K562 (cell line): ENCODE measurements around the gene CES5A. TPM values are rescaled to one million over a fixed set of nuclear protein-coding genes. Genes with fewer than 3 reads are reported as not detected.

Experiments used
- ATAC-seq: fragments of 200-7000 bp; cut with Tn5 transposase; 3 replicates; pipeline ENCODE4 v1.9.1; 2020; ENCODE audit warnings: moderate library complexity
- BruUV-seq: library from RNA; stranded (reverse); fragments of 400-500 nt; replicated peaks from 2 replicates; lab custom pipeline; 2021; lab: Mats Ljungman, UMichigan
- CTCF ChIA-PET: fragments of 300-600 bp; formaldehyde crosslinking; extraction: SDS; loops from one replicate; lab custom pipeline; 2021; ENCODE audit warnings: low intra/inter-chr PET ratio; lab: Yijun Ruan, JAX
- POLR2A ChIA-PET: fragments of 300-600, 350-650 bp; sonication (Branson Sonifier 250); formaldehyde crosslinking; extraction: SDS; loops from one replicate; lab custom pipeline; 2021; ENCODE audit warnings: antibody characterized with exemption, inconsistent platforms; lab: Yijun Ruan, JAX
- DNase-seq, 4 experiments: peaks; one replicate each; pipeline versions ENCODE4 v3.0.0 to v3.0.0-alpha.2; 2011 to 2018; ENCODE audit warnings: low spot score in 3 of 4, mixed read lengths in 3 of 4; ENCODE audit errors: extremely low read depth in 1 of 4
- FAIRE-seq: peaks from 2 replicates; lab custom pipeline; 2011; peaks lifted over from hg19 to GRCh38; lab: Jason Lieb, UNC
- H2AFZ ChIP-seq: 2 replicates; pipeline ENCODE4 v1.6.0; 2011; ENCODE audit warnings: low read depth, low read length, control low read depth, inconsistent platforms
- H3K27ac ChIP-seq: fragments of 200-600 bp; 3 replicates; pipeline ENCODE4 v1.8.0; 2011; ENCODE audit warnings: low read depth, mild to moderate bottlenecking, control low read depth, inconsistent platforms, low read length, moderate library complexity, mixed read lengths; ENCODE audit errors: extremely low read depth
- H3K27me3 ChIP-seq, 2 experiments: fragments of 300-600 bp in 1 of 2; 2 replicates in 1 of 2; 3 replicates in 1 of 2; pipeline versions ENCODE4 v1.6.0 to v1.8.0; 2011; ENCODE audit warnings: inconsistent platforms in 2 of 2, low read length in 2 of 2, mild to moderate bottlenecking in 1 of 2, mixed read lengths in 1 of 2, moderate library complexity in 1 of 2; ENCODE audit not compliant: control insufficient read depth in 2 of 2, insufficient read depth in 2 of 2
- H3K36me3 ChIP-seq: fragments of 300-600 bp; 3 replicates; pipeline ENCODE4 v1.8.0; 2011; ENCODE audit warnings: mild to moderate bottlenecking, low read length, inconsistent platforms; ENCODE audit not compliant: control insufficient read depth, insufficient read depth
- H3K4me1 ChIP-seq, 2 experiments: fragments of 200-600 bp in 1 of 2; replicated peaks in 1 of 2; 2 replicates in 1 of 2; 3 replicates in 1 of 2; pipeline versions ENCODE4 v1.5.1 to v1.8.0; 2011; ENCODE audit warnings: inconsistent platforms in 2 of 2, low read length in 2 of 2, mild to moderate bottlenecking in 1 of 2, mixed read lengths in 1 of 2, moderate library complexity in 1 of 2; ENCODE audit not compliant: control insufficient read depth in 2 of 2, insufficient read depth in 2 of 2
- H3K4me2 ChIP-seq: 2 replicates; pipeline ENCODE4 v1.6.1; 2011; ENCODE audit warnings: low read length, control low read depth, inconsistent platforms, mixed read lengths; ENCODE audit not compliant: insufficient read depth
- H3K4me3 ChIP-seq: fragments of 200-600 bp; sonication (generic), shearing (Covaris generic); 2 replicates; pipeline ENCODE4 v1.5.1; 2016; ENCODE audit warnings: control low read depth, inconsistent platforms
- H3K79me2 ChIP-seq: fragments of 200-600 bp; 3 replicates; pipeline ENCODE4 v1.8.0; 2011; ENCODE audit warnings: low read length, inconsistent platforms; ENCODE audit not compliant: control insufficient read depth, insufficient read depth
- H3K9ac ChIP-seq, 2 experiments: 2 replicates each; pipeline versions ENCODE4 v1.6.0 to v1.6.1; 2011; ENCODE audit warnings: low read depth in 2 of 2, low read length in 2 of 2, control low read depth in 1 of 2, inconsistent platforms in 1 of 2, mild to moderate bottlenecking in 1 of 2, mixed read lengths in 1 of 2; ENCODE audit not compliant: insufficient read depth in 1 of 2
- H3K9me1 ChIP-seq: one replicate; pipeline ENCODE4 v1.6.0; 2011; ENCODE audit warnings: inconsistent platforms, mild to moderate bottlenecking, low read length, moderate library complexity; ENCODE audit not compliant: control insufficient read depth, insufficient read depth
- H3K9me3 ChIP-seq: replicated peaks from 2 replicates; pipeline ENCODE4 v1.5.1; 2011; ENCODE audit warnings: low read depth, low read length, inconsistent platforms; ENCODE audit not compliant: control insufficient read depth, insufficient read depth
- H4K20me1 ChIP-seq: replicated peaks from 2 replicates; pipeline ENCODE4 v1.6.1; 2011; ENCODE audit warnings: low read length, inconsistent platforms, mixed read lengths; ENCODE audit not compliant: control insufficient read depth, insufficient read depth
- ATF3 ChIP-seq, 2 experiments: fragments of 450-650 bp in 1 of 2; sonication (generic) in 1 of 2; formaldehyde crosslinking in 1 of 2; IDR thresholded peaks in 1 of 2; conservative IDR thresholded peaks in 1 of 2; 2 replicates each; pipeline versions ENCODE4 v1.6.1 to v1.8.1; 2016 to 2023; ENCODE audit warnings: mild to moderate bottlenecking in 2 of 2, moderate library complexity in 2 of 2, inconsistent platforms in 1 of 2, missing genetic modification reagents in 1 of 2
- CEBPG ChIP-seq, 3 experiments: fragments of 200-800 bp in 1 of 3; sonication (Bioruptor generic) in 1 of 3; sonication (generic) in 1 of 3; formaldehyde crosslinking in 1 of 3; IDR thresholded peaks in 2 of 3; conservative IDR thresholded peaks in 1 of 3; 2 replicates each; pipeline versions ENCODE4 v1.6.1 to v1.8.0; 2016 to 2022; ENCODE audit warnings: missing compliant biosample characterization in 2 of 3, missing genetic modification characterization in 2 of 3, mild to moderate bottlenecking in 1 of 3, missing genetic modification reagents in 1 of 3
- FOXP1 ChIP-seq: sonication (generic); formaldehyde crosslinking; IDR thresholded peaks from 2 replicates; pipeline ENCODE4 v1.8.0; 2022; ENCODE audit warnings: mild to moderate bottlenecking, missing genetic modification reagents
- HNRNPL ChIP-seq: fragments of 200-400 bp; formaldehyde crosslinking; IDR thresholded peaks from 2 replicates; pipeline ENCODE4 v1.6.1; 2017; ENCODE audit warnings: low read depth, mild to moderate bottlenecking, low read length
- SREBF1 ChIP-seq: fragments of 150-350 bp; IDR thresholded peaks from 2 replicates; pipeline ENCODE4 v1.6.1; 2014; ENCODE audit warnings: antibody characterized with exemption, low read depth, low read length, borderline replicate concordance
- WGBS: fragments of 100-300 bp; shearing (Covaris generic); methylation state at CpG from one replicate; pipeline ENCODE4 v1.1.6; 2016; ENCODE audit warnings: low coverage, mixed read lengths; ENCODE audit not compliant: insufficient coverage; ENCODE audit errors: missing lambda C conversion rate; 5-methylcytosine and 5-hydroxymethylcytosine counted together
- in situ Hi-C: fragments of 300-500 bp; cut with MboI; formaldehyde crosslinking; loops from 4 replicates; pipeline ENCODE4 v1.15.0; 2018; ENCODE audit warnings: inconsistent platforms, mixed read lengths
- intact Hi-C: fragments of 100-400 bp; cut with micrococcal nuclease; formaldehyde crosslinking; loops from 2 replicates; pipeline ENCODE4 v1.14.2; 2022
- polyA plus RNA-seq, 8 experiments: library from polyadenylated mRNA; depleted of rRNA in 4 of 8; stranded (reverse) in 5 of 8; unstranded in 3 of 8; fragments of >200 nt; fragmentation: Nextera tagmentation in 2 of 8; fragmentation: Illumina TruSeq in 1 of 8; extraction: Ambion mirVana in 2 of 8; extraction: Trizol in 1 of 8; gene quantifications; 2 replicates each; pipeline versions ENCODE4 v1.2.1 to v1.2.3, GENCODE V29; 2011 to 2014; ENCODE audit warnings: inconsistent platforms in 1 of 8, missing spikeins in 1 of 8
- total RNA-seq, 7 experiments: library from RNA; depleted of rRNA in 6 of 7; stranded (reverse); fragments of >200 nt in 6 of 7; fragmentation: Illumina TruSeq in 2 of 7; extraction: Trizol in 2 of 7; gene quantifications; 2 replicates each; pipeline versions ENCODE4 v1.2.1 to v1.2.3, GENCODE V29; 2011 to 2021; ENCODE audit warnings: low replicate concordance in 1 of 7

CES5A gene
- total and polyA plus RNA-seq, 9 of the 15 experiments (the other 6 are each of a cell fraction or from before 2014, with no cell fraction given): 0.07 to 0.17 (median 0.15) TPM; not detected in 4

DNA sequence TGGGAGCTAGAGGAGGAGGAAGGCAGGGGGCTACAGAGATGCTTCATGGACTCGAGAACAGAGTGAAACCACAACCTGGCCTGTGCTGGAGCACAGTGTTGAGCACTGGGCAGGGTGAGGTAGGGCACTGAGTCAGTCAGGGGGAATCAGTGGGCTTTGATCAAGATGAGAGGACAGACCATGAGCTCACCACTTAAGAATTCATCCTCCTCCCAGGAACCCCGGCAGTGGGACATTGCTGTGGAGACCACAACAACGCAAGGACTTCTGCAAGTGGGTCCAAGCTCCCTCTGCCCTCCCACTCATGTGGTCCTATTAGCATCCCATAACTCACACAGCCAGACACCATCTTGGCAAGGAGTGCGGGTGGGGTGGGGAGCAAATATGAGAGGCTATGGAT lies 1.7 kb upstream of the CES5A start (continued):
- no peak for TF ChIP-seq FOXP1 (CRISPR knock-in tag)
- TF ChIP-seq SREBF1: no peak
- TF ChIP-seq, all 486 proteins: peak for 0

DNA sequence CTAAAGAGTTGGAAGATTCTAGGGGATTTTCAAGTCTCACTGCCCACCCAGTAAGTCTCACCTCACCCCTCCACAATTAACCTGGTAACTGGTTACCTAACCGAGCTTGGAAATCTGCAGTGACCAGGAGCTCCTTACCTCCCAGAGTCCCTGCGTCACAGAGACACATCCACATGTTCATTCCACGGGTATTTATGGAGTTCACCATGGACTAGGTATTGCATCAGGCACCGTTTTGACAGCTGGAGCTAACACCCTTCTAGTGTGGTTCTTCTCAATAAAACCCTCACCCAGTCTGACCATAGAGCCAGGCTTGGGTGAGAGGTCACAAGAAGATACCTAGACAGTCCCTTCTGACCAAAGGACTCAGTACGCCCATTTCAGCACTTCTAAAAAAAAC lies 2.1 kb downstream of the CES5A start:
- ATAC-seq (no peak; the same call in 2 of the 3 replicates), FAIRE-seq (no peak)
- Histone ChIP-seq H3K4me3 (no peak overlapping the region), H3K9me3 (no peaks in the 10 kb centered on the region), H3K36me3 (no peaks in the 10 kb centered on the region), H4K20me1 (no peaks in the 10 kb centered on the region; the same call in 1 of the 2 replicates), H2AFZ (no peak overlapping the region), H3K9me1 (no peaks in the 10 kb centered on the region), H3K27ac (no peak overlapping the region), H3K27me3 (peaks cover 3 to 21% of the 10 kb centered on the region in 2 experiments; a peak in 3 of 5 replicates)
- POLR2A ChIA-PET: interaction anchor here (1.2 kb wide), 1 partner anchor 14 kb away, joined by 3 read pairs; no protein-coding TSS in a partner anchor
- BruUV-seq: no TSS peak
- in situ Hi-C loops: no loop called here
- CTCF ChIA-PET: no interaction called here
- TF ChIP-seq CEBPG (CRISPR knock-in tag; IDR thresholded peaks at IDR 0.05): no peak
- TF ChIP-seq CEBPG (tag; conservative IDR thresholded peaks at IDR 0.05 in 1 of 2, IDR thresholded peaks at IDR 0.05 in 1 of 2): peak in 1 of 2 experiments; percentile 61; a peak in 1 of 4 replicates
- TF ChIP-seq HNRNPL: no peak
- peak; percentile 10; the same call in 1 of the 2 replicates for TF ChIP-seq ATF3 (IDR thresholded peaks at IDR 0.05)
- no peak for TF ChIP-seq ATF3 (CRISPR knock-in tag; conservative IDR thresholded peaks at IDR 0.05)
- TF ChIP-seq, all 486 proteins: peak for 2
- Histone ChIP-seq H3K4me1 (no peaks in the 10 kb centered on the region), H3K4me2 (no peak overlapping the region), H3K9ac (no peak overlapping the region), H3K79me2 (no peaks in the 10 kb centered on the region)
- no peak for DNase-seq
- WGBS: 8% methylated on average over 5 of the region's 5 CpGs
- intact Hi-C loops: no loop called here
